GM21619 (cell line): ENCODE results near the gene SYTL3.

Experiments
- ATAC-seq: cut with Tn5 transposase; IDR thresholded peaks from one replicate; pipeline ENCODE4 v1.9.1; 2021; ENCODE audit not compliant: unreplicated experiment

SYTL3 gene

GRCh38 chr6:158717341-158718330 lies 67.8 kb downstream of the SYTL3 start:
- peak; percentile 63 for ATAC-seq

GRCh38 chr6:158718461-158719046 lies 68.7 kb downstream of the SYTL3 start:
- ATAC-seq: no peak

- no peak for ATAC-seq
Observed at GRCh38 chr6:158722176-158722729, 72.4 kb downstream of the SYTL3 start.

- ATAC-seq: no peak
Observed at GRCh38 chr6:158725704-158726103, 75.8 kb downstream of the SYTL3 start.

- no peak for ATAC-seq
Observed at GRCh38 chr6:158729906-158730540, 80.2 kb downstream of the SYTL3 start.

- no peak for ATAC-seq
Observed at GRCh38 chr6:158730541-158730907, 80.7 kb downstream of the SYTL3 start.

- no peak for ATAC-seq
Observed at GRCh38 chr6:158735009-158735408, 85.2 kb downstream of the SYTL3 start.

GRCh38 chr6:158737082-158737709 lies 87.3 kb downstream of the SYTL3 start:
- ATAC-seq: no peak

GRCh38 chr6:158737710-158738615 lies 88.1 kb downstream of the SYTL3 start:
- no peak for ATAC-seq

- no peak for ATAC-seq
Observed at GRCh38 chr6:158739673-158740072, 89.8 kb downstream of the SYTL3 start.

GRCh38 chr6:158743033-158743651 lies 93.3 kb downstream of the SYTL3 start:
- no peak for ATAC-seq

GRCh38 chr6:158744986-158745430 lies 95.2 kb downstream of the SYTL3 start:
- no peak for ATAC-seq

GRCh38 chr6:158751224-158751623 lies 101.4 kb downstream of the SYTL3 start:
- no peak for ATAC-seq

- no peak for ATAC-seq
Observed at GRCh38 chr6:158751921-158752320, 102.1 kb downstream of the SYTL3 start.

GRCh38 chr6:158752613-158753012 lies 102.8 kb downstream of the SYTL3 start:
- ATAC-seq: no peak

GRCh38 chr6:158753811-158754210 lies 104.0 kb downstream of the SYTL3 start:
- no peak for ATAC-seq

- no peak for ATAC-seq
Observed at GRCh38 chr6:158754738-158755137, 104.9 kb downstream of the SYTL3 start.

- no peak for ATAC-seq
Observed at GRCh38 chr6:158755636-158756035, 105.8 kb downstream of the SYTL3 start.

- no peak for ATAC-seq
Observed at GRCh38 chr6:158756126-158756525, 106.3 kb downstream of the SYTL3 start.
